ENCODE measurements around the gene WFDC1. TPM values are rescaled to one million over a fixed set of nuclear protein-coding genes. Genes with fewer than 3 reads are reported as not detected.

Gene WFDC1
- total RNA-seq, 1 donor from 2014 or later: 12.0 TPM

GRCh38 chr16:84267380-84267779 is 27.3 kb upstream of the WFDC1 start:
- no peak for DNase-seq (ENCODE audit: extremely low spot score in 2 of 2)
- TF ChIP-seq POLR2A (IDR thresholded peaks at IDR 0.05): no peak
- TF ChIP-seq, protein P1, sequence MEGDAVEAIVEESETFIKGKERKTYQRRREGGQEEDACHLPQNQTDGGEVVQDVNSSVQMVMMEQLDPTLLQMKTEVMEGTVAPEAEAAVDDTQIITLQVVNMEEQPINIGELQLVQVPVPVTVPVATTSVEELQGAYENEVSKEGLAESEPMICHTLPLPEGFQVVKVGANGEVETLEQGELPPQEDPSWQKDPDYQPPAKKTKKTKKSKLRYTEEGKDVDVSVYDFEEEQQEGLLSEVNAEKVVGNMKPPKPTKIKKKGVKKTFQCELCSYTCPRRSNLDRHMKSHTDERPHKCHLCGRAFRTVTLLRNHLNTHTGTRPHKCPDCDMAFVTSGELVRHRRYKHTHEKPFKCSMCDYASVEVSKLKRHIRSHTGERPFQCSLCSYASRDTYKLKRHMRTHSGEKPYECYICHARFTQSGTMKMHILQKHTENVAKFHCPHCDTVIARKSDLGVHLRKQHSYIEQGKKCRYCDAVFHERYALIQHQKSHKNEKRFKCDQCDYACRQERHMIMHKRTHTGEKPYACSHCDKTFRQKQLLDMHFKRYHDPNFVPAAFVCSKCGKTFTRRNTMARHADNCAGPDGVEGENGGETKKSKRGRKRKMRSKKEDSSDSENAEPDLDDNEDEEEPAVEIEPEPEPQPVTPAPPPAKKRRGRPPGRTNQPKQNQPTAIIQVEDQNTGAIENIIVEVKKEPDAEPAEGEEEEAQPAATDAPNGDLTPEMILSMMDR (IDR thresholded peaks at IDR 0.05): no peak
- TF ChIP-seq POLR2AphosphoS5 (IDR thresholded peaks at IDR 0.05; ENCODE audit: insufficient read depth in 1 of 2, low read depth in 1 of 2): no peak
- Histone ChIP-seq H3K4me3 (no peak overlapping the region), H3K27me3 (no peaks in the 10 kb centered on the region), H3K4me1 (no peaks in the 10 kb centered on the region), H3K9me3 (no peaks in the 10 kb centered on the region), H3K36me3 (no peaks in the 10 kb centered on the region), H3K27ac (no peak overlapping the region)
- intact Hi-C loops (cut with DNase I): no loop called here

- H3K36me3 ChIP-seq: no peaks in the 10 kb centered on the region
- no peaks in the 10 kb centered on the region for H3K4me1 ChIP-seq
- DNase-seq (ENCODE audit: extremely low spot score in 2 of 2): no peak
- no peak overlapping the region for H3K27ac ChIP-seq
- intact Hi-C loops (cut with DNase I): no loop called here
- H3K9me3 ChIP-seq: no peaks in the 10 kb centered on the region
- no peaks in the 10 kb centered on the region for H3K27me3 ChIP-seq
- no peak for TF ChIP-seq POLR2A (IDR thresholded peaks at IDR 0.05)
- TF ChIP-seq, protein P1 (IDR thresholded peaks at IDR 0.05): no peak
- TF ChIP-seq POLR2AphosphoS5 (IDR thresholded peaks at IDR 0.05; ENCODE audit: insufficient read depth in 1 of 2, low read depth in 1 of 2): no peak
- no peak overlapping the region for H3K4me3 ChIP-seq
Observed at GRCh38 chr16:84268291-84269040, 26.2 kb upstream of the WFDC1 start.

- intact Hi-C loops (cut with DNase I): no loop called here
- TF ChIP-seq, protein P1 (IDR thresholded peaks at IDR 0.05): no peak
- no peak for TF ChIP-seq POLR2A (IDR thresholded peaks at IDR 0.05)
- no peak for TF ChIP-seq POLR2AphosphoS5 (IDR thresholded peaks at IDR 0.05; ENCODE audit: insufficient read depth in 1 of 2, low read depth in 1 of 2)
- no peak for DNase-seq (ENCODE audit: extremely low spot score in 2 of 2)
- Histone ChIP-seq H3K27ac (no peak overlapping the region), H3K9me3 (no peaks in the 10 kb centered on the region), H3K27me3 (no peaks in the 10 kb centered on the region), H3K4me3 (no peak overlapping the region), H3K4me1 (no peaks in the 10 kb centered on the region), H3K36me3 (no peaks in the 10 kb centered on the region)
Observed at GRCh38 chr16:84270071-84270470, 24.6 kb upstream of the WFDC1 start.

GRCh38 chr16:84270531-84270930 is 24.1 kb upstream of the WFDC1 start:
- Histone ChIP-seq H3K9me3 (no peaks in the 10 kb centered on the region), H3K4me1 (no peaks in the 10 kb centered on the region), H3K27me3 (no peaks in the 10 kb centered on the region), H3K4me3 (no peak overlapping the region), H3K27ac (no peak overlapping the region), H3K36me3 (no peaks in the 10 kb centered on the region)
- DNase-seq (ENCODE audit: extremely low spot score in 2 of 2): no peak
- intact Hi-C loops (cut with DNase I): no loop called here
- TF ChIP-seq POLR2A (IDR thresholded peaks at IDR 0.05): no peak
- TF ChIP-seq, protein P1 (IDR thresholded peaks at IDR 0.05): no peak
- TF ChIP-seq POLR2AphosphoS5 (IDR thresholded peaks at IDR 0.05; ENCODE audit: insufficient read depth in 1 of 2, low read depth in 1 of 2): no peak

DNA sequence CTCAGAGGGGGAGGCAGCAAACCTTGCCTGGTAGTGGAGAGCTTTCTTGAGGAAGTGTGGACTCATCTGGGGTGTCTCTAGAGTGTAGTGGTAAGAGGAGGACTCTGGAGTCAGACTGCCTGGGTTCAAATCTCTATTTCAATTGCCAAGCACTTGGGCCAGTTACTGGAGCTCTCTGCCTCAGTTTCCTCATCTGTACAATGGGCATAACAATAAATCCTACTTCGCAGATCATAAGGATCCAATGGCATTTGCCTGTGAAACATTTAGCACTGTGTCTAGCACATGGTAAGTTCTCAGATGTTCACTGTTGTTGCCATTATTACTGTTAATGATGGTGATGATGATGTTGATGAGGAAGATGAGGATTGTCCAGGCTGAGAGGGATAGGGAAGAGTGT is 23.6 kb upstream of the WFDC1 start:
- no peak overlapping the region for H3K4me3 ChIP-seq
- no peaks in the 10 kb centered on the region for H3K9me3 ChIP-seq
- H3K4me1 ChIP-seq: no peaks in the 10 kb centered on the region
- no peak overlapping the region for H3K27ac ChIP-seq
- intact Hi-C loops (cut with DNase I): no loop called here
- no peaks in the 10 kb centered on the region for H3K27me3 ChIP-seq
- no peaks in the 10 kb centered on the region for H3K36me3 ChIP-seq
- no peak for DNase-seq (ENCODE audit: extremely low spot score in 2 of 2)
- TF ChIP-seq POLR2AphosphoS5 (IDR thresholded peaks at IDR 0.05; ENCODE audit: insufficient read depth in 1 of 2, low read depth in 1 of 2) (no peak), POLR2A (IDR thresholded peaks at IDR 0.05) (no peak)
- TF ChIP-seq, protein P1 (IDR thresholded peaks at IDR 0.05): no peak

Data from vagina (tissue), 2 donors.